Activated CD4-positive, alpha-beta T cell treated with anti-CD3 and anti-CD28 coated beads, Interleukin-10, Interleukin-2, amounts not matched to agents 100 ng/mL and 50 ng/mL, durations not matched to agents 16 hours and 8 hours (primary cell): ENCODE measurements around the gene CFAP43.
A peak's percentile ranks its signal among the peaks of the same experiment; 100 is the strongest.

Experiments used
- DNase-seq: peaks from one replicate; pipeline ENCODE4 v3.0.0-alpha.2; 2020

CFAP43 gene

GRCh38 chr10:104130041-104130440 lies 102.1 kb downstream of the CFAP43 start:
- no peak for DNase-seq

GRCh38 chr10:104128214-104128613 lies 104.0 kb downstream of the CFAP43 start:
- no peak for DNase-seq

- peak; percentile 25 for DNase-seq
Observed at GRCh38 chr10:104127411-104127810, 104.8 kb downstream of the CFAP43 start.

- peak; percentile 24 for DNase-seq
Observed at GRCh38 chr10:104123397-104123796, 108.8 kb downstream of the CFAP43 start.

GRCh38 chr10:104122225-104123107 lies 109.7 kb downstream of the CFAP43 start:
- peak; percentile 43 for DNase-seq

GRCh38 chr10:104121485-104122224 lies 110.5 kb downstream of the CFAP43 start, which contains the start of gene SFR1:
Gene SFR1, plus strand, starts transcription at chr10:104122171. Its CDS starts 13 bp downstream, at chr10:104122184.
- peak; percentile 99 for DNase-seq

- DNase-seq, result peak; percentile 91
Observed at GRCh38 chr10:104120903-104121484, 111.2 kb downstream of the CFAP43 start.

- no peak for DNase-seq
Observed at GRCh38 chr10:104120512-104120902, 111.7 kb downstream of the CFAP43 start.

GRCh38 chr10:104119996-104120395 lies 112.2 kb downstream of the CFAP43 start:
- no peak for DNase-seq

GRCh38 chr10:104117839-104118323 lies 114.3 kb downstream of the CFAP43 start:
- DNase-seq, result no peak

- DNase-seq, result no peak
Observed at GRCh38 chr10:104113376-104113956, 118.7 kb downstream of the CFAP43 start.

GRCh38 chr10:104109908-104110662 lies 122.1 kb downstream of the CFAP43 start:
- DNase-seq, result peak; percentile 32

- peak; percentile 10 for DNase-seq
Observed at GRCh38 chr10:104104926-104105325, 127.2 kb downstream of the CFAP43 start.

GRCh38 chr10:104104418-104104817 lies 127.7 kb downstream of the CFAP43 start:
- no peak for DNase-seq

- no peak for DNase-seq
Observed at GRCh38 chr10:104103956-104104355, 128.2 kb downstream of the CFAP43 start.

- DNase-seq, result no peak
Observed at GRCh38 chr10:104101902-104102301, 130.3 kb downstream of the CFAP43 start.

GRCh38 chr10:104100795-104101194 lies 131.4 kb downstream of the CFAP43 start:
- no peak for DNase-seq

- DNase-seq, result no peak
Observed at GRCh38 chr10:104099941-104100340, 132.2 kb downstream of the CFAP43 start.

GRCh38 chr10:104099269-104099668 lies 132.9 kb downstream of the CFAP43 start:
- DNase-seq, result no peak

GRCh38 chr10:104098358-104098925 lies 133.7 kb downstream of the CFAP43 start:
- DNase-seq, result no peak

- DNase-seq, result no peak
Observed at GRCh38 chr10:104096692-104097091, 135.5 kb downstream of the CFAP43 start.

GRCh38 chr10:104092749-104093148 lies 139.4 kb downstream of the CFAP43 start:
- no peak for DNase-seq
